AG04450 (cell line): ENCODE results near the gene MUS81. TPM values are rescaled to one million over a fixed set of nuclear protein-coding genes. Genes with fewer than 3 reads are reported as not detected.

Experiments
- CTCF ChIA-PET: fragments of 300-600, 350-600 bp; formaldehyde crosslinking; extraction: SDS; loops from one replicate; lab custom pipeline; 2022; ENCODE audit warnings: antibody characterized with exemption, inconsistent platforms; lab: Charles Lee
- POLR2A ChIA-PET: fragments of 350-600 bp; formaldehyde crosslinking; extraction: SDS; loops from one replicate; lab custom pipeline; 2021; ENCODE audit warnings: antibody characterized with exemption, inconsistent platforms; lab: Yijun Ruan, JAX
- DNase-seq: peaks from one replicate; pipeline ENCODE4 v3.0.0-alpha.2; 2011; ENCODE audit warnings: low read depth, low spot score
- H3K27ac ChIP-seq: one replicate; pipeline ENCODE4 v1.5.1; 2012; ENCODE audit warnings: low read depth, low read length, control low read depth
- H3K27me3 ChIP-seq: one replicate; pipeline ENCODE4 v1.6.0; 2012; ENCODE audit warnings: low read length; ENCODE audit not compliant: control insufficient read depth, insufficient read depth
- H3K4me3 ChIP-seq: 2 replicates; pipeline ENCODE4 v1.5.1; 2011; ENCODE audit warnings: mild to moderate bottlenecking, low read depth, low read length, control low read depth
- H3K9me3 ChIP-seq: 2 replicates; pipeline ENCODE4 v1.5.1; 2012; ENCODE audit warnings: low read length; ENCODE audit not compliant: control insufficient read depth, insufficient read depth
- CTCF ChIP-seq: IDR thresholded peaks from 2 replicates; pipeline ENCODE4 v1.5.1; 2011; ENCODE audit warnings: low read depth, low read length, control low read depth, inconsistent platforms
- polyA plus RNA-seq: library from polyadenylated mRNA; depleted of rRNA; stranded (reverse); fragments of >200 nt; gene quantifications from 2 replicates; pipeline ENCODE4 v1.2.3, GENCODE V29; 2011

The MUS81 gene
- polyA plus RNA-seq, 1 experiment, result 23.8 TPM

GRCh38 chr11:65850217-65851082, 9.8 kb upstream of the MUS81 start:
- H3K4me3 ChIP-seq, result no peak overlapping the region
- no peak for DNase-seq
- ChIA-PET CTCF (interaction anchor here (0.6 to 1.9 kb wide), 2 partner anchors 34 to 136 kb away, joined by 3 to 9 read pairs; no protein-coding TSS in a partner anchor), POLR2A (interaction anchor here (0.8 to 5.0 kb wide), 6 partner anchors 9 to 138 kb away, joined by 3 to 40 read pairs (median 6); partner anchors contain the start of genes CFL1, MUS81 and SNX32)
- peaks cover 18% of the 10 kb centered on the region; the same call in 1 of the 2 replicates for H3K9me3 ChIP-seq
- H3K27ac ChIP-seq, result no peak overlapping the region
- TF ChIP-seq CTCF, result no peak
- H3K27me3 ChIP-seq, result no peaks in the 10 kb centered on the region

GRCh38 chr11:65851083-65851579, 9.1 kb upstream of the MUS81 start:
- DNase-seq, result no peak
- ChIA-PET CTCF (interaction anchor here (0.6 to 1.0 kb wide), 2 partner anchors 37 to 121 kb away, joined by 5 read pairs; partner anchors contain the start of gene FIBP), POLR2A (interaction anchor here (1.2 to 5.0 kb wide), 5 partner anchors 8 to 40 kb away, joined by 3 to 40 read pairs (median 6); partner anchors contain the start of genes CCDC85B, CFL1, MUS81 and SNX32)
- H3K27me3 ChIP-seq, result no peaks in the 10 kb centered on the region
- peak; percentile 58 for TF ChIP-seq CTCF
- no peak overlapping the region for H3K27ac ChIP-seq
- no peak overlapping the region for H3K4me3 ChIP-seq
- H3K9me3 ChIP-seq, result peaks cover 18% of the 10 kb centered on the region; the same call in 1 of the 2 replicates

- peaks cover 18% of the 10 kb centered on the region; the same call in 1 of the 2 replicates for H3K9me3 ChIP-seq
- no peaks in the 10 kb centered on the region for H3K27me3 ChIP-seq
- no peak overlapping the region for H3K27ac ChIP-seq
- DNase-seq, result no peak
- no peak for TF ChIP-seq CTCF
- POLR2A ChIA-PET, result interaction anchor here (0.6 to 5.0 kb wide), 9 partner anchors 7 to 237 kb away, joined by 3 to 40 read pairs (median 5); partner anchors contain the start of genes CCDC85B, CFL1, FIBP and MUS81
- CTCF ChIA-PET, result interaction anchor here (0.6 to 1.0 kb wide), 3 partner anchors 14 to 120 kb away, joined by 3 to 5 read pairs (median 5); partner anchors contain the start of gene FIBP
- no peak overlapping the region for H3K4me3 ChIP-seq
Measured at GRCh38 chr11:65851811-65852507, 8.3 kb upstream of the MUS81 start.

- CTCF ChIA-PET, result interaction anchor here (0.6 kb wide), 1 partner anchor 13 kb away, joined by 3 read pairs; no protein-coding TSS in a partner anchor
Measured at GRCh38 chr11:65852508-65853245, 7.6 kb upstream of the MUS81 start.

More at GRCh38 chr11:65852508-65853245, 7.6 kb upstream of the MUS81 start:
- DNase-seq, result no peak
- Histone ChIP-seq H3K27me3 (no peaks in the 10 kb centered on the region), H3K4me3 (no peak overlapping the region), H3K27ac (no peak overlapping the region), H3K9me3 (peaks cover 18% of the 10 kb centered on the region; the same call in 1 of the 2 replicates)
- no peak for TF ChIP-seq CTCF
- POLR2A ChIA-PET, result interaction anchor here (0.6 to 1.3 kb wide), 8 partner anchors 19 to 416 kb away, joined by 3 to 8 read pairs (median 3); partner anchors contain the start of genes FIBP, PCNX3, RAB1B and SNX32
